ENCODE data around the gene CLK2.

CLK2 gene

DNA sequence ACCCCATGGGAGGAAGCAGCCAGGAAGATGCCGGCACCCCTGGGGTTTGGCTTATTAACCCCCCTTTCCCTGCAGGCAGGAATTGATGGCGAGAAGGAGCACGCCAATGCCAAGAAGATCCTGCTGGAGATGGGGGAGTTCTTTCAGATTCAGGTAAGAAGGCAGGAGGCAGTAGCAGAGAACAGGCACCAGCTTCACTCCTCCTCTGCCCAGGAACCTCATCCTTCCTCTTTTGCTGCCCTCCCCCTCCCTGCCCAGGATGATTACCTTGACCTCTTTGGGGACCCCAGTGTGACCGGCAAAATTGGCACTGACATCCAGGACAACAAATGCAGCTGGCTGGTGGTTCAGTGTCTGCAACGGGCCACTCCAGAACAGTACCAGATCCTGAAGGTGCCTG lies 46.2 kb upstream of the CLK2 start:
- TF ChIP-seq, protein P1, sequence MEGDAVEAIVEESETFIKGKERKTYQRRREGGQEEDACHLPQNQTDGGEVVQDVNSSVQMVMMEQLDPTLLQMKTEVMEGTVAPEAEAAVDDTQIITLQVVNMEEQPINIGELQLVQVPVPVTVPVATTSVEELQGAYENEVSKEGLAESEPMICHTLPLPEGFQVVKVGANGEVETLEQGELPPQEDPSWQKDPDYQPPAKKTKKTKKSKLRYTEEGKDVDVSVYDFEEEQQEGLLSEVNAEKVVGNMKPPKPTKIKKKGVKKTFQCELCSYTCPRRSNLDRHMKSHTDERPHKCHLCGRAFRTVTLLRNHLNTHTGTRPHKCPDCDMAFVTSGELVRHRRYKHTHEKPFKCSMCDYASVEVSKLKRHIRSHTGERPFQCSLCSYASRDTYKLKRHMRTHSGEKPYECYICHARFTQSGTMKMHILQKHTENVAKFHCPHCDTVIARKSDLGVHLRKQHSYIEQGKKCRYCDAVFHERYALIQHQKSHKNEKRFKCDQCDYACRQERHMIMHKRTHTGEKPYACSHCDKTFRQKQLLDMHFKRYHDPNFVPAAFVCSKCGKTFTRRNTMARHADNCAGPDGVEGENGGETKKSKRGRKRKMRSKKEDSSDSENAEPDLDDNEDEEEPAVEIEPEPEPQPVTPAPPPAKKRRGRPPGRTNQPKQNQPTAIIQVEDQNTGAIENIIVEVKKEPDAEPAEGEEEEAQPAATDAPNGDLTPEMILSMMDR (IDR thresholded peaks at IDR 0.05; ENCODE audit: borderline replicate concordance, control extremely low read depth, extremely low read depth, insufficient read depth, missing control alignments): no peak
- in situ Hi-C loops (cut with MboI; ENCODE audit: low sequenced_read_pairs, unreplicated experiment): no loop called here
- DNase-seq (ENCODE audit: low spot score): no peak

DNA sequence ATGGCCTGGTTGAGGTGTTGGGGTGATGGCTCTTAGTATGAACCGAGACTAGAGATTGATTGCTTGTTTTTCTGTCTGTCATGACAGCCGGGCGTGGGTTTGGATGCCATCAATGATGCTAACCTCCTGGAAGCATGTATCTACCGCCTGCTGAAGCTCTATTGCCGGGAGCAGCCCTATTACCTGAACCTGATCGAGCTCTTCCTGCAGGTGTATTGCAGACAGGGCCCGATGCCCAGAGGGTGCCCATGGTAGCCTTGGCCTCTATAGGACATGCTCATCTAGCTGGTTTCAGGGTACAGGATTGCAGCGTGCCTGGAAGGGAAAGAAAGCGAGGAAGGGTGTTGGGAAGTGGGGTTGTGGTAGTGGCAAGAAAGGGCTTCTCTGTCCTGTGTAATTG lies 44.8 kb upstream of the CLK2 start:
- in situ Hi-C loops (cut with MboI; ENCODE audit: low sequenced_read_pairs, unreplicated experiment): no loop called here
- TF ChIP-seq, protein P1 (IDR thresholded peaks at IDR 0.05; ENCODE audit: borderline replicate concordance, control extremely low read depth, extremely low read depth, insufficient read depth, missing control alignments): no peak
- no peak for DNase-seq (ENCODE audit: low spot score)

DNA sequence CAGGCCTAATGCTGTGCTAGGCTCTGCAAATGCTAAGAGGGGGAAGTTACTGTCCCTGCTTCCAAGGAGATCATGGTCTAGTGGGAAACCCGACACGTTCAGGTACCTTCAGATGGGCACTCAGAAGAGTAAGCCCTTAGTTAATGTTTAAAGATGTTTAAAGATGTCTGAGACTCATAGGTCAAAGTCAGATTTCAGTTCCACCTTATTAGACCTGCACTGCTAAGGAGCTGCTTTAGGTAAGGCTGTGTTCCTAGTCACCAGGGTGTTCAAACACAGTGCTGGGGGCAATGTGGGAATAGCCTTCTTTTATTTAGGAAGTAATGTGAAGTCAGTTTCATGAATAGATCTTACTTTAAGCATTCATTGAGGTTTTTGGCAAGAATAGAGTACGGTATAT lies 43.6 kb upstream of the CLK2 start:
- in situ Hi-C loops (cut with MboI; ENCODE audit: low sequenced_read_pairs, unreplicated experiment): no loop called here
- TF ChIP-seq, protein P1 (IDR thresholded peaks at IDR 0.05; ENCODE audit: borderline replicate concordance, control extremely low read depth, extremely low read depth, insufficient read depth, missing control alignments): no peak
- no peak for DNase-seq (ENCODE audit: low spot score)

DNA sequence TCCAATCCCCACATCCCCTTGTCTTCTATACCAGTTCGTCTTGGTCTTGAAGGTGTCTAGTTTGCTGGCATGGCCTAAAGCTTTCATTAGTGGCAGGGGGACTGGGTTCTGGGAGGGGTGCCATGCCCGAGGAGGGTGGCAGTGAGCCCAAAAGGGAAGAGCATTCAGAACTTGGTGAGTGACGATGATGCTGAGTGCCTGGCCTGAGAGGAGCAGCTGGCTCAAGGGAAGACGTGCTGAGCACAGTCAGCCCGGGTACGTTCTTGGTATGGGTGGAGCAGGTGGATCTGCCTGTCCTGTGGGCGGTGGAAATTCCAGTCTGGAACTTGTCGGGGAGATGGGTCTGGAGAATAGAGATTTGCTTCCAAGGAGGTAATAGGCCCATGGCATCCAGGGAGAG lies 40.0 kb upstream of the CLK2 start:
- TF ChIP-seq, protein P1 (IDR thresholded peaks at IDR 0.05; ENCODE audit: borderline replicate concordance, control extremely low read depth, extremely low read depth, insufficient read depth, missing control alignments): no peak
- DNase-seq (ENCODE audit: low spot score): no peak
- in situ Hi-C loops (cut with MboI; ENCODE audit: low sequenced_read_pairs, unreplicated experiment): no loop called here

DNA sequence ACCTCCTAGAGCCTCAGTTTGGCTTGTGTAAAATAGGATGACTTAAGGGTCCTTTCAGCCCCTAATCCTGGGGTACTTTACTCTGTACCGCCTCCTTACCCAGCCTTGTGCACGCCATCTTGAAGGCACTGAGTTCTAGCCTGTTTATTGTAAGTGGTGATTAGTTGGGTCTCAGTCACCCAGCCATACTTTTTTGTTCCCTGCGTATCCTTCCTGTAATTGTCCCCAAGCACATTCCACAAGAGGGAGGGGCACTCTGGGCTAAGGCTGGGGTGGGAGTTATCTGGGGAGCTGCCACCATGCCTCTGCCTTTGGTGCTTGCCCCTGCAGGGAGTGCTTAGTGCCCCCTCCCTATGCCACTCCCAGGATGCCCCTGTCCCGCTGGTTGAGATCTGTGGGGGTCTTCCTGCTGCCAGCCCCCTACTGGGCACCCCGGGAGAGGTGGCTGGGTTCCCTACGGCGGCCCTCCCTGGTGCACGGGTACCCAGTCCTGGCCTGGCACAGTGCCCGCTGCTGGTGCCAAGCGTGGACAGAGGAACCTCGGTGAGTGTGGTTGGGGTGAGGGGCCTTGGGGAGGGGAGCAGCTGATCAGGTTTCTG lies 36.2 kb upstream of the CLK2 start:
- TF ChIP-seq, protein P1 (IDR thresholded peaks at IDR 0.05; ENCODE audit: borderline replicate concordance, control extremely low read depth, extremely low read depth, insufficient read depth, missing control alignments): no peak
- in situ Hi-C loops (cut with MboI; ENCODE audit: low sequenced_read_pairs, unreplicated experiment): no loop called here
- no peak for DNase-seq (ENCODE audit: low spot score)

DNA sequence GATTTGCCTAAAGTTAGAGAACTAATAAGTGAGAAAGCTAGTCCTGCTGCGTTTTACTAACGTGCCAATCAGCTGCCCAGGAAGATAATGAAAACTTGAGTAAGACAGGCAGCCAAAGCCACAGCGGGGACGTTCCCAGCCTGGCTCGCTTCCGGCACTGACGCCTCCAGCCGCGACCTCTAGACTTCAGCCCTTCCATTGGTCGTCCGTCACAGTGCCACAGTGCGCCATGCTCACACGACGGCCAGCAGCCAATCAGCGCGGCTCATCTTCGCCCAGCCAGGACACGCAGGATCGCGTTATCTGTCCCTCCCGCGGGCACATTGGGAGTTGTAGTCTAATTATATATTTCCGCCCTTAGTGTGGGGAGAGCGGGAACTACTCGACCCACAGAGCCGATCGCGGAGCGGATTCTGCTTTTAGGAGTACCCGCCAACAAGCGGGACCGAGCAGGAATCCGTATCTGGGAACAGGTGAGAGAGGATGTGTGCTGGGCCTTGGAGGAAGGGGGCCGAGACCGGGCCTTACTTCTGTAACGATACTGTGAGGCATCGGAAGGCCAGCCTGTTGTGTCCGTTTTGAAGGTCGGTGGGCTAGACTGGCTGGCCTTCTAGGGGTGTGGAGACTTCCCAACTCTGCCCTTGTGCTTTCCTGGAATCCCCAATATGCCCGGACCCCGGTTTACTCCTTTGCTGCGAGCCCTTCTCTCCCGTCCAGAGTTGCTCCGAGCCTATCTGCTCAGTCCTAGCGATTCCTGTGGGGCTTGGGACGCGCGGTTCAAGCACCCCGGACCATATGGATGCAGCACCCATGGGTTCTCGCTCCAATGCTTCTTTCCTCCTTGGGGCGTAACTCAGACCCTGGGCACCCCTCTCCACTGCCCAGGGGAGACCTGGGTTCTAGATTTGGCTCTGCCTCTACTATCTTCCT lies 35.5 kb upstream of the CLK2 start, which contains the start of gene FDPS:
FDPS (plus strand) TSS at position 374 of the 930 bp plus-strand sequence. CDS start 924 bp downstream, outside the sequence.
- TF ChIP-seq, protein P1 (IDR thresholded peaks at IDR 0.05; ENCODE audit: borderline replicate concordance, control extremely low read depth, extremely low read depth, insufficient read depth, missing control alignments): no peak
- peak; percentile 97 for DNase-seq (ENCODE audit: low spot score)
- in situ Hi-C loops (cut with MboI; ENCODE audit: low sequenced_read_pairs, unreplicated experiment): no loop called here
